SK-N-SH treated with all-trans-retinoic acid at 6 μM for 48 hours (cell line): Measurements from ENCODE around the gene ORAI1.
"Not testable (repeated sequence)": the region's sequence is repeated elsewhere in the genome, so short reads cannot be mapped to it uniquely, and the experiment has no call there.

ENCODE experiments used
- ATAC-seq: fragments of 200-7000 bp; cut with Tn5 transposase; 3 replicates; pipeline ENCODE4 v1.9.1; 2020; ENCODE audit warnings: mild to moderate bottlenecking, moderate library complexity
- ARNTL ChIP-seq: fragments of 450-650 bp; formaldehyde crosslinking; IDR thresholded peaks from 2 replicates; pipeline ENCODE4 v1.5.0; 2020; ENCODE audit warnings: low read depth, mild to moderate bottlenecking, moderate library complexity, borderline replicate concordance
- BACH2 ChIP-seq: fragments of 250-450 bp; sonication (Bioruptor Pico); IDR thresholded peaks from 2 replicates; pipeline ENCODE4 v1.9.0; 2021; ENCODE audit warnings: mild to moderate bottlenecking, borderline replicate concordance
- CSDC2 ChIP-seq: fragments of 250-450 bp; sonication (Bioruptor Pico); IDR thresholded peaks from 2 replicates; pipeline ENCODE4 v1.5.0; 2020; ENCODE audit warnings: mild to moderate bottlenecking, moderate library complexity
- ESRRG ChIP-seq: fragments of 250-450 bp; sonication (Bioruptor Pico); IDR thresholded peaks from 2 replicates; pipeline ENCODE4 v1.6.1; 2021; ENCODE audit warnings: mild to moderate bottlenecking
- GLIS3 ChIP-seq: fragments of 250-450 bp; sonication (Bioruptor Pico); IDR thresholded peaks from 2 replicates; pipeline ENCODE4 v1.5.0; 2020; ENCODE audit warnings: mild to moderate bottlenecking, moderate library complexity
- ISL1 ChIP-seq: fragments of 250-450 bp; sonication (Bioruptor Pico); IDR thresholded peaks from 2 replicates; pipeline ENCODE4 v2.1.2; 2022; ENCODE audit warnings: mild to moderate bottlenecking, moderate library complexity
- OSR1 ChIP-seq: fragments of 250-450 bp; sonication (Bioruptor Pico); IDR thresholded peaks from 2 replicates; pipeline ENCODE4 v1.8.0; 2022; ENCODE audit warnings: moderate library complexity, mild to moderate bottlenecking, inconsistent platforms
- POU6F1 ChIP-seq: fragments of 250-450 bp; sonication (Bioruptor Pico); IDR thresholded peaks from 2 replicates; pipeline ENCODE4 v1.8.0; 2021; ENCODE audit warnings: low read depth, mild to moderate bottlenecking, moderate library complexity, borderline replicate concordance
- PPARA ChIP-seq: fragments of 250-450 bp; sonication (Bioruptor Pico); IDR thresholded peaks from 2 replicates; pipeline ENCODE4 v1.5.0; 2020; ENCODE audit warnings: mild to moderate bottlenecking, borderline replicate concordance
- RARB ChIP-seq: fragments of 250-450 bp; sonication (Bioruptor Pico); IDR thresholded peaks from 2 replicates; pipeline ENCODE4 v1.8.0; 2021; ENCODE audit warnings: mild to moderate bottlenecking, moderate library complexity
- SNAI2 ChIP-seq: fragments of 250-450 bp; sonication (Bioruptor Pico); IDR thresholded peaks from 2 replicates; pipeline ENCODE4 v1.5.0; 2020; ENCODE audit warnings: mild to moderate bottlenecking, moderate library complexity
- TCF4 ChIP-seq: fragments of 250-450 bp; sonication (Bioruptor Pico); IDR thresholded peaks from 2 replicates; pipeline ENCODE4 v1.8.0; 2021; ENCODE audit warnings: mild to moderate bottlenecking, moderate library complexity, borderline replicate concordance
- TOX ChIP-seq: fragments of 250-450 bp; sonication (Bioruptor Pico); IDR thresholded peaks from 2 replicates; pipeline ENCODE4 v1.8.0; 2021; ENCODE audit warnings: mild to moderate bottlenecking, moderate library complexity, borderline replicate concordance
- ZFP30 ChIP-seq: fragments of 450-650 bp; formaldehyde crosslinking; IDR thresholded peaks from 2 replicates; pipeline ENCODE4 v1.5.0; 2022; ENCODE audit warnings: mild to moderate bottlenecking, moderate library complexity
- ZNF8 ChIP-seq: fragments of 450-650 bp; formaldehyde crosslinking; IDR thresholded peaks from 2 replicates; pipeline ENCODE4 v1.5.0; 2020; ENCODE audit warnings: mild to moderate bottlenecking, moderate library complexity
- TF ChIP-seq, protein P1 (sequence below): fragments of 250-450 bp; sonication (Bioruptor Pico); IDR thresholded peaks from 2 replicates; pipeline ENCODE4 v1.5.0; 2020; ENCODE audit warnings: mild to moderate bottlenecking, moderate library complexity
- TF ChIP-seq, protein P2 (sequence below): fragments of 250-450 bp; sonication (Bioruptor Pico); IDR thresholded peaks from 2 replicates; pipeline ENCODE4 v1.8.0; 2020; ENCODE audit warnings: mild to moderate bottlenecking, moderate library complexity, borderline replicate concordance
- TF ChIP-seq, protein P3 (sequence below): fragments of 250-450 bp; sonication (Bioruptor Pico); IDR thresholded peaks from 2 replicates; pipeline ENCODE4 v1.5.1; 2021; ENCODE audit warnings: mild to moderate bottlenecking, moderate library complexity
- TF ChIP-seq, protein P4 (sequence below): fragments of 250-450 bp; sonication (Bioruptor Pico); IDR thresholded peaks from 2 replicates; pipeline ENCODE4 v1.5.1; 2020; ENCODE audit warnings: low read depth, mild to moderate bottlenecking, moderate library complexity

The ORAI1 gene

DNA sequence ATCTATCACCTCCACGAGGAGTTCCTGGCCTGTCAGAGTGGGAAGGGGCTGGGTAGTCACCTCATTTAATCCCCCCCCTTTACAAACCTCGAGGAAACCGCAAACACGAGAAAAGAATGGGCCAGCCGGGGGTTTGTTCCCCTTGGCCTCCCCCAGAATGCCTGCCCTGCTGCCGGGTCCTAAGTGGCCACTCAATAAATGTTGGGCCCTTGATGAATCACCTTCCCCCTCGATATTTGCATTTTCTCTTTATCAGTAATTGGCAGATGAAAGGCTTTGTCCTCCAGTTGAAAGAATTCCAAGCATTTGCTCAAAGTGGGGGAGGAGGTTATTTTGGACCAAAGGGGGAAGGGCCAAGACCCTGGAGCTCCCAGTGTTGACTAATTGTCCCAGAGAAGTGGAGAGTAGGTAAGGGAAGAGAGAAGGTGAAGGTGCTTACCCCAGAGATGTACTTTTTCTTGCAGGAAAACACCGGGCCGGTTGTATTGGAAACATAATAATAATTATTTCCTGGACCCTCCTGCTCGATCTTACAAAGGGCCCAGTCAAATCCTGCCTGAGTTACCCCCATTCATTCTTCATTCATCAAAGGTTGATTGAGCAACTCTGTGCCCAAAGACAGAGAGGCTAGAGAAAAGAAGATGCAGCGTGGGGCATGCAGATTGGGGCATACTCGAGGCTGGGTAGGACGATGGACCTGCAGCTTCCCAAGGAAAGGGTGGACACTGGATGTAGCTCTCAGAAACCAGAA, 43.6 kb upstream of the ORAI1 start:
- no peak for ATAC-seq
- TF ChIP-seq TCF4 (CRISPR knock-in tag) (no peak), ISL1 (CRISPR knock-in tag) (no peak), OSR1 (no peak), ARNTL (CRISPR knock-in tag) (no peak)
- TF ChIP-seq, protein P1, sequence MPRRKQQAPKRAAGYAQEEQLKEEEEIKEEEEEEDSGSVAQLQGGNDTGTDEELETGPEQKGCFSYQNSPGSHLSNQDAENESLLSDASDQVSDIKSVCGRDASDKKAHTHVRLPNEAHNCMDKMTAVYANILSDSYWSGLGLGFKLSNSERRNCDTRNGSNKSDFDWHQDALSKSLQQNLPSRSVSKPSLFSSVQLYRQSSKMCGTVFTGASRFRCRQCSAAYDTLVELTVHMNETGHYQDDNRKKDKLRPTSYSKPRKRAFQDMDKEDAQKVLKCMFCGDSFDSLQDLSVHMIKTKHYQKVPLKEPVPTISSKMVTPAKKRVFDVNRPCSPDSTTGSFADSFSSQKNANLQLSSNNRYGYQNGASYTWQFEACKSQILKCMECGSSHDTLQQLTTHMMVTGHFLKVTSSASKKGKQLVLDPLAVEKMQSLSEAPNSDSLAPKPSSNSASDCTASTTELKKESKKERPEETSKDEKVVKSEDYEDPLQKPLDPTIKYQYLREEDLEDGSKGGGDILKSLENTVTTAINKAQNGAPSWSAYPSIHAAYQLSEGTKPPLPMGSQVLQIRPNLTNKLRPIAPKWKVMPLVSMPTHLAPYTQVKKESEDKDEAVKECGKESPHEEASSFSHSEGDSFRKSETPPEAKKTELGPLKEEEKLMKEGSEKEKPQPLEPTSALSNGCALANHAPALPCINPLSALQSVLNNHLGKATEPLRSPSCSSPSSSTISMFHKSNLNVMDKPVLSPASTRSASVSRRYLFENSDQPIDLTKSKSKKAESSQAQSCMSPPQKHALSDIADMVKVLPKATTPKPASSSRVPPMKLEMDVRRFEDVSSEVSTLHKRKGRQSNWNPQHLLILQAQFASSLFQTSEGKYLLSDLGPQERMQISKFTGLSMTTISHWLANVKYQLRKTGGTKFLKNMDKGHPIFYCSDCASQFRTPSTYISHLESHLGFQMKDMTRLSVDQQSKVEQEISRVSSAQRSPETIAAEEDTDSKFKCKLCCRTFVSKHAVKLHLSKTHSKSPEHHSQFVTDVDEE (CRISPR knock-in tag), result no peak
- TF ChIP-seq, protein P2, sequence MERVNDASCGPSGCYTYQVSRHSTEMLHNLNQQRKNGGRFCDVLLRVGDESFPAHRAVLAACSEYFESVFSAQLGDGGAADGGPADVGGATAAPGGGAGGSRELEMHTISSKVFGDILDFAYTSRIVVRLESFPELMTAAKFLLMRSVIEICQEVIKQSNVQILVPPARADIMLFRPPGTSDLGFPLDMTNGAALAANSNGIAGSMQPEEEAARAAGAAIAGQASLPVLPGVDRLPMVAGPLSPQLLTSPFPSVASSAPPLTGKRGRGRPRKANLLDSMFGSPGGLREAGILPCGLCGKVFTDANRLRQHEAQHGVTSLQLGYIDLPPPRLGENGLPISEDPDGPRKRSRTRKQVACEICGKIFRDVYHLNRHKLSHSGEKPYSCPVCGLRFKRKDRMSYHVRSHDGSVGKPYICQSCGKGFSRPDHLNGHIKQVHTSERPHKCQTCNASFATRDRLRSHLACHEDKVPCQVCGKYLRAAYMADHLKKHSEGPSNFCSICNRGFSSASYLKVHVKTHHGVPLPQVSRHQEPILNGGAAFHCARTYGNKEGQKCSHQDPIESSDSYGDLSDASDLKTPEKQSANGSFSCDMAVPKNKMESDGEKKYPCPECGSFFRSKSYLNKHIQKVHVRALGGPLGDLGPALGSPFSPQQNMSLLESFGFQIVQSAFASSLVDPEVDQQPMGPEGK, result no peak
- TF ChIP-seq, protein P3, sequence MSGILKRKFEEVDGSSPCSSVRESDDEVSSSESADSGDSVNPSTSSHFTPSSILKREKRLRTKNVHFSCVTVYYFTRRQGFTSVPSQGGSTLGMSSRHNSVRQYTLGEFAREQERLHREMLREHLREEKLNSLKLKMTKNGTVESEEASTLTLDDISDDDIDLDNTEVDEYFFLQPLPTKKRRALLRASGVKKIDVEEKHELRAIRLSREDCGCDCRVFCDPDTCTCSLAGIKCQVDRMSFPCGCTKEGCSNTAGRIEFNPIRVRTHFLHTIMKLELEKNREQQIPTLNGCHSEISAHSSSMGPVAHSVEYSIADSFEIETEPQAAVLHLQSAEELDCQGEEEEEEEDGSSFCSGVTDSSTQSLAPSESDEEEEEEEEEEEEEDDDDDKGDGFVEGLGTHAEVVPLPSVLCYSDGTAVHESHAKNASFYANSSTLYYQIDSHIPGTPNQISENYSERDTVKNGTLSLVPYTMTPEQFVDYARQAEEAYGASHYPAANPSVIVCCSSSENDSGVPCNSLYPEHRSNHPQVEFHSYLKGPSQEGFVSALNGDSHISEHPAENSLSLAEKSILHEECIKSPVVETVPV (CRISPR knock-in tag), result no peak

DNA sequence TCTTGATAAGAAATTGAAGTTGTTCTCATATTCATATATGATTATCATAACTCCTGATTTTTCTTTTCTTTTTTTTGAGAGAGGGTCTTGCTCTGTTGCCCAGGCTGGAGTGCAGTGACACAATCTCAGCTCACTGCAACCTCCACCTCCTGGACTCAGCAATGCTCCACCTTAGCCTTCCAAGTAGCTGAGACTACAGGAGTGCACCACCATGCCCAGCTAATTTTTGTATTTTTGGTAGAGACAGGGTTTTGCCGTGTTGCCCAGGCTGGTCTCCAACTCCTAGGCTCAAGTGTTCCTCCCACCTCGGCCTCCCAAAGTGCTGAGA, 43.0 kb upstream of the ORAI1 start:
- not testable (repeated sequence) for ATAC-seq

- not testable (repeated sequence) for ATAC-seq
Observed at GRCh38 chr12:121584885-121585284, 41.4 kb upstream of the ORAI1 start.

DNA sequence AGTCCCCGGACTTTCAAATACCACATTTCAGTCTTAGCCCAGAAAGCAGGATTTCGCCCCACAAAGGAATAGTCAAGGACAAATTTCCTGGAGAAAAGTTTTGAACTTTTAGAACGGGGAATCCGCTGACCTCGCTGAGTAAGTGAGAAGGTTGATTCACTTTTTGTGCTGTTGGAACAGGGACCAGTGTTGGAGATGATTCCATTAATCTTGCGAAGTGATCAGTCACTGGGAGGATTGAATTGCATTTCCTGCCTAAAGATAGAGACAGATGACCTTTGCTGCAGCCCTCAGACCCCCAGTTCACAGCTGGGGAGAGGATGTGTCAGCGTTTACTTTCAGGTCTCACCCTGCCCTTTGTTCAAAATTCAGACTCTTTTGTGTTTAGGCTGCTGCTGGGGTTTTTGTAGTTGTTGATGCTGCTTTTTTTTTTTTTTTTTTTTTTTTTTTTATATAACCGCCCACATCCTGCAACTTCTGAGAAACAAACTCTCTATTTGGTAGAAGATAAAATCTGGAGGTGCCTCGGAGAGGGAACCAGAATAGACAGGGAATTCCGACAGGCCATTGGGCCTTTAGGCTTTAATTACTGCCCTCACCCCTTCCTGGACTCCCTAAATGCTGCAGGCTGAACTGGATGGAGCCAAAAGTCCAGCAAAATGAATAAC, 35.7 kb upstream of the ORAI1 start:
- ATAC-seq, result peak; percentile 68
- TF ChIP-seq ESRRG (CRISPR knock-in tag) (no peak), OSR1 (no peak), SNAI2 (no peak), POU6F1 (CRISPR knock-in tag) (no peak), TCF4 (CRISPR knock-in tag) (no peak)
- TF ChIP-seq, protein P2, result no peak
- TF ChIP-seq, protein P4, sequence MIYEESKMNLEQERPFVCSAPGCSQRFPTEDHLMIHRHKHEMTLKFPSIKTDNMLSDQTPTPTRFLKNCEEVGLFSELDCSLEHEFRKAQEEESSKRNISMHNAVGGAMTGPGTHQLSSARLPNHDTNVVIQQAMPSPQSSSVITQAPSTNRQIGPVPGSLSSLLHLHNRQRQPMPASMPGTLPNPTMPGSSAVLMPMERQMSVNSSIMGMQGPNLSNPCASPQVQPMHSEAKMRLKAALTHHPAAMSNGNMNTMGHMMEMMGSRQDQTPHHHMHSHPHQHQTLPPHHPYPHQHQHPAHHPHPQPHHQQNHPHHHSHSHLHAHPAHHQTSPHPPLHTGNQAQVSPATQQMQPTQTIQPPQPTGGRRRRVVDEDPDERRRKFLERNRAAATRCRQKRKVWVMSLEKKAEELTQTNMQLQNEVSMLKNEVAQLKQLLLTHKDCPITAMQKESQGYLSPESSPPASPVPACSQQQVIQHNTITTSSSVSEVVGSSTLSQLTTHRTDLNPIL, result no peak
- TF ChIP-seq, all 23 proteins: peak for 0

- no peak for ATAC-seq
- TF ChIP-seq ZFP30 (no peak), GLIS3 (CRISPR knock-in tag) (no peak), ARNTL (CRISPR knock-in tag) (no peak), TOX (CRISPR knock-in tag) (no peak), RARB (no peak), BACH2 (no peak), CSDC2 (CRISPR knock-in tag) (no peak), ESRRG (CRISPR knock-in tag) (no peak), PPARA (CRISPR knock-in tag) (no peak), OSR1 (no peak), ZNF8 (CRISPR knock-in tag) (no peak)
- TF ChIP-seq, protein P1 (CRISPR knock-in tag), result no peak
Observed at GRCh38 chr12:121592320-121592719, 34.0 kb upstream of the ORAI1 start.
